Spleen (tissue), 11 donors: Measurements from ENCODE around the gene GRPEL1. TPM values are rescaled to one million over a fixed set of nuclear protein-coding genes. Genes with fewer than 3 reads are reported as not detected.
A peak's percentile ranks its signal among the peaks of the same experiment; 100 is the strongest.

ENCODE experiments used
- DNase-seq: peaks from one replicate; pipeline ENCODE4 v3.0.0-alpha.2; 2020
- H3K27ac ChIP-seq, 8 donors: fragments of 200-600 bp; sonication (generic) in 7 of 8; 1 replicate in 4 of 8; 2 replicates in 4 of 8; pipeline versions ENCODE4 v1.5.0 to v1.8.0; 2016 to 2021; ENCODE audit warnings: inconsistent platforms in 4 of 8, mild to moderate bottlenecking in 4 of 8, moderate library complexity in 1 of 8
- H3K27me3 ChIP-seq, 7 donors: fragments of 200-600 bp; sonication (generic) in 6 of 7; replicated peaks in 1 of 7; 1 replicate in 4 of 7; 2 replicates in 3 of 7; pipeline versions ENCODE4 v1.5.0 to v1.8.0; 2016 to 2021; ENCODE audit warnings: inconsistent platforms in 3 of 7, mild to moderate bottlenecking in 1 of 7
- H3K36me3 ChIP-seq, 6 donors: fragments of 200-600 bp; sonication (generic) in 5 of 6; 1 replicate in 4 of 6; 2 replicates in 2 of 6; pipeline versions ENCODE4 v1.5.0 to v1.8.0; 2016 to 2021; ENCODE audit warnings: inconsistent platforms in 2 of 6
- H3K4me1 ChIP-seq, 6 donors: fragments of 200-600 bp; sonication (generic) in 5 of 6; 1 replicate in 3 of 6; 2 replicates in 3 of 6; pipeline versions ENCODE4 v1.5.0 to v1.8.0; 2016 to 2021; ENCODE audit warnings: inconsistent platforms in 3 of 6
- H3K4me3 ChIP-seq, 8 donors: fragments of 200-600 bp; sonication (generic) in 7 of 8; 1 replicate in 4 of 8; 2 replicates in 4 of 8; pipeline versions ENCODE4 v1.5.0 to v1.8.0; 2016 to 2021; ENCODE audit warnings: inconsistent platforms in 4 of 8, mild to moderate bottlenecking in 4 of 8, moderate library complexity in 2 of 8
- H3K9me3 ChIP-seq, 8 donors: fragments of 200-600 bp; sonication (generic) in 7 of 8; 1 replicate in 4 of 8; 2 replicates in 4 of 8; pipeline versions ENCODE4 v1.5.0 to v1.8.0; 2016 to 2021; ENCODE audit warnings: inconsistent platforms in 4 of 8
- CTCF ChIP-seq, 11 experiments: fragments of 200-600 bp in 7 of 11; fragments of 450-650 bp in 4 of 11; sonication (generic) in 4 of 11; IDR thresholded peaks in 8 of 11; conservative IDR thresholded peaks in 3 of 11; 1 replicate in 7 of 11; 2 replicates in 4 of 11; pipeline versions ENCODE4 v1.4.0 to v1.8.0; 2016 to 2021; ENCODE audit warnings: antibody characterized with exemption in 11 of 11, inconsistent platforms in 4 of 11, mild to moderate bottlenecking in 1 of 11
- POLR2A ChIP-seq, 3 donors: fragments of 450-650 bp; IDR thresholded peaks; one replicate each; pipeline ENCODE4 v1.5.1; 2017; ENCODE audit warnings: antibody characterized with exemption in 3 of 3, mild to moderate bottlenecking in 1 of 3
- POLR2AphosphoS5 ChIP-seq, 3 donors: sonication (generic); formaldehyde crosslinking; IDR thresholded peaks; one replicate each; pipeline ENCODE4 v1.5.1; 2017; ENCODE audit warnings: antibody characterized with exemption in 3 of 3
- WGBS, 5 donors: extraction: QIAGEN DNeasy Blood & Tissue Kit in 3 of 5; methylation state at CpG; one replicate each; pipeline versions ENCODE4 v1.1.5 to v1.1.7; 2013 to 2018; 5-methylcytosine and 5-hydroxymethylcytosine counted together
- intact Hi-C: fragments of 100-400 bp; cut with DNase I; formaldehyde crosslinking; loops from one replicate; pipeline ENCODE4 v1.15.0; 2023; ENCODE audit warnings: low total_unique reads
- polyA plus RNA-seq, 3 donors: library from polyadenylated mRNA; stranded (reverse); fragments of 200-250 nt; gene quantifications; one replicate each; pipeline ENCODE4 v1.2.1, GENCODE V29; 2013
- total RNA-seq, 7 donors: library from RNA; depleted of rRNA in 3 of 7; stranded (reverse); fragments of >200 nt in 3 of 7; fragmentation: NEBNext Ultra II Directional in 4 of 7; extraction: Animal tissue kit (Norgen Biotek cat#: 25700) in 4 of 7; gene quantifications; one replicate each; pipeline versions ENCODE4 v1.1.0 to v1.2.1, GENCODE V29; 2016 to 2021
- donor health status: healthy with polysubstance abuse.
- donor health status: DM: no; HTN: no; CAD: no; lungs with moderate emphysema.
- donor health status: DM: no; HTN: no; CAD: no.
- donor health status: Bipolar disorder and iron deficiency.
- donor health status: healthy.
- donor health status: DM: no; HTN: no; CAD: no.
- donor health status: DM: yes; HTN: yes; CAD: no.

Gene GRPEL1
- total and polyA plus RNA-seq, 10 donors = 17.6 to 42.7 (median 31.0) TPM

DNA sequence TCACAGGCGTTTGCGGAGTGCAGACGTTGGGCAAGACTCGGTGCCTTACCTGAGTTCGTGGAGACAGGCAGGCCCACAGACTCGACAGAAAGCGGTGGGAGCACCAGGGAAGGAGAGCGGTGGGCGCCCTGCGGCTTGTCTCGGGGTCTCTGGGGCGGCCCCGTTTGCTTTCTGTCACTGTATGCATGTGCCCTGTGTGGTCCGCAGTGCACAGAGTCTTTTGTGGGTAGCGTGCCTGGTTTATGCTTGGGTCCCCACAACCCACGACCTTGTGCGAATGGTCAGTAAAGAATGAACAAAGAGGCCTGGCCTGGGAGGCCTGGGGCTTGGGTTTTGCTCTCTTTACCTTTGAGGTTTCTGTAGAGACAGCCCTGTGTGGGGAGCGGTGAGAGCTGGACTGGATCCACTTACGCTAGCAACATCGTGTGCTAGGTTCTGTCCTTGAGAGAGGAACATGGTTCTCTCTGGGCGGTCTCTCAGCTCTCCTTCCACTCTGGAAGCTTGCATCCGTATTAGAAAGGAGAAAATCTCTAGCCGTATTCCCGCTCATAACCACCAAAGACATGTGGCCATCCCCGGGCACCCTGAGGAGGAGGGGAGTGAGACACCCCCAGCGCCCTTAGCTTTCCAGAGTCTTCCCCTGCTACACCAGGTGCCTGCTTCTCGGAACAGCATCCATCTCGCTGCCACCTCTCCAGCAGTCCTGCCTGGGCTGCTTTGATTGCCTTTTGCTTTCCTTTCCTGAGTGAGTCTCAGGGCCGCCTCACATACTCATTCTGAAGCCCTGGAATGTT is 23.5 kb downstream of the GRPEL1 start:
- no peak for DNase-seq
- Histone ChIP-seq H3K27ac (peak overlapping the region; percentile 88 to 98 (median 92)), H3K27me3 (no peaks in the 10 kb centered on the region), H3K4me1 (peaks cover 32 to 74% (median 58%) of the 10 kb centered on the region in 6 donors), H3K4me3 (peak overlapping the region; percentile 66 to 94 (median 86)), H3K9me3 (no peaks in the 10 kb centered on the region), H3K36me3 (peaks cover 0 to 37% (median 0%) of the 10 kb centered on the region in 6 donors)
- TF ChIP-seq POLR2AphosphoS5 (IDR thresholded peaks at IDR 0.05) (no peak), POLR2A (IDR thresholded peaks at IDR 0.05) (no peak), CTCF (IDR thresholded peaks at IDR 0.05 in 8 of 11, conservative IDR thresholded peaks at IDR 0.05 in 3 of 11) (no peak)
- WGBS, 5 donors = 28 to 39% (median 31%) methylated on average over 22 to 29 of the region's 29 CpGs
- intact Hi-C loops = loop anchor here (10.0 kb wide), 1 partner anchor 70 kb away; no protein-coding TSS in a partner anchor

DNA sequence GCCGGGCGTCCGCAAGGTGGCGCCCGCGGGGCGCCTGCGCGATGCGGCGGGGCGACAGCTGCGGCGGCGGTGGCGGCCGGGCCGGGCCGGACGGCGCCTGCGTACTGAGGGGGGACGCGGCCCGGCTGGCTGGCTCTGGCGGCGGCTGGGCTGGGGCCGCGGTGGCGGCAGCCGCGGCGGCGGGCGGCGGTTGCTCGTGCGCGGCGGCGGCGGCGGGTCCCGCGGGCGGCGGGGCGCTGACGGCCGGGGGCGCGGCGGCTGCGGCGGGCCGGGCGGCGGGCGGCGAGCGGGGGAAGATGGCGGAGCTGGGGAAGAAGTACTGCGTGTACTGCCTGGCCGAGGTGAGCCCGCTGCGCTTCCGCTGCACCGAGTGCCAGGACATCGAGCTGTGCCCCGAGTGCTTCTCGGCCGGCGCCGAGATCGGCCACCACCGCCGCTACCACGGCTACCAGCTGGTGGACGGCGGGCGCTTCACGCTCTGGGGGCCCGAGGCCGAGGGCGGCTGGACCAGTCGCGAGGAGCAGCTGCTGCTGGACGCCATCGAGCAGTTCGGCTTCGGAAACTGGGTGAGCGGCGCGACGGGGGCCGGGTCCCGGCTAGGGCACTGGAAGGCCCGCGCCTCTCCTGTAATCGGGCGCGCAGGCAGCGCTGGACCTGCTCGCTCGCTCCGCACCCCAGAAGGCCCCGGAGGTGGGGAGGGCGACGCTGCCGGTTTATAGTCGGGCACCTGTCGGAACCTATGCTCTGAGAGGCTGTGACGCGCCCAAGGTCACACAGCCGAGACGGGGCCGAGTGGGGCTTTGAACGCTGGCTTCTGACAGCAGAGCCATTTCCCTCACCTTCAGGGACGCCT is 24.4 kb downstream of the GRPEL1 start, which contains the start of gene TADA2B:
Gene TADA2B, plus strand, starts transcription at position 89 of the 853 bp plus-strand sequence. Its CDS starts 208 bp downstream, at position 297.
- Histone ChIP-seq H3K9me3 (no peaks in the 10 kb centered on the region), H3K27ac (peak within 1 kb of the TSS; percentile 88 to 98 (median 92)), H3K36me3 (peaks cover 0 to 29% (median 0%) of the 10 kb centered on the region in 6 donors), H3K4me1 (peaks cover 32 to 68% (median 58%) of the 10 kb centered on the region in 6 donors), H3K4me3 (peak within 1 kb of the TSS; percentile 85 to 98 (median 92)), H3K27me3 (no peaks in the 10 kb centered on the region)
- intact Hi-C loops = loop anchor here (10.0 kb wide), 1 partner anchor 69 kb away; no protein-coding TSS in a partner anchor
- peak; percentile 18 to 80 (median 69) for TF ChIP-seq POLR2AphosphoS5 (IDR thresholded peaks at IDR 0.05)
- peak in 1 of 11 experiments; percentile 9 for TF ChIP-seq CTCF (IDR thresholded peaks at IDR 0.05 in 8 of 11, conservative IDR thresholded peaks at IDR 0.05 in 3 of 11)
- TF ChIP-seq POLR2A (IDR thresholded peaks at IDR 0.05) = no peak
- peak; percentile 94 for DNase-seq
- 0 to 1% (median 0%) methylated on average over 28 to 119 of the region's 119 CpGs for WGBS, 5 donors

- Histone ChIP-seq H3K36me3 (peaks cover 0 to 21% (median 0%) of the 10 kb centered on the region in 6 donors), H3K9me3 (no peaks in the 10 kb centered on the region), H3K4me1 (peaks cover 32 to 59% (median 54%) of the 10 kb centered on the region in 6 donors), H3K4me3 (peak overlapping the region; percentile 80 to 98 (median 89)), H3K27ac (peak overlapping the region; percentile 54 to 94 (median 79)), H3K27me3 (no peaks in the 10 kb centered on the region)
- peak; percentile 98 for DNase-seq
- TF ChIP-seq CTCF (IDR thresholded peaks at IDR 0.05 in 8 of 11, conservative IDR thresholded peaks at IDR 0.05 in 3 of 11) (peak; percentile 8 to 80 (median 61)), POLR2A (IDR thresholded peaks at IDR 0.05) (peak in 1 of 3 donors; percentile 2), POLR2AphosphoS5 (IDR thresholded peaks at IDR 0.05) (peak in 2 of 3 donors; percentile 67 to 79)
- WGBS, 5 donors = 0 to 1% (median 0%) methylated on average over 14 to 90 of the region's 90 CpGs
- intact Hi-C loops = loop anchor here (10.0 kb wide), 1 partner anchor 68 kb away; no protein-coding TSS in a partner anchor
These were observed 25.2 kb downstream of the GRPEL1 start for GRCh38 chr4:7042503-7043283.
